Right lobe of liver (tissue), 6 donors: ENCODE results near the gene ATXN7L3B. TPM values are rescaled to one million over a fixed set of nuclear protein-coding genes. Genes with fewer than 3 reads are reported as not detected.

Experiments
- ATAC-seq, 4 donors: fragments of 200-7000 bp; cut with Tn5 transposase; one replicate each; pipeline ENCODE4 v1.9.1; 2020; ENCODE audit warnings: mild to moderate bottlenecking in 4 of 4, moderate library complexity in 4 of 4
- DNase-seq, 3 donors: peaks; one replicate each; pipeline ENCODE4 v3.0.0-alpha.2; 2020
- H3K27ac ChIP-seq, 3 donors: fragments of 200-600 bp; one replicate each; pipeline ENCODE4 v1.8.0; 2022
- H3K27me3 ChIP-seq, 2 donors: fragments of 200-600 bp; one replicate each; pipeline ENCODE4 v1.8.0; 2022
- H3K36me3 ChIP-seq, 4 donors: fragments of 200-600 bp; sonication (generic) in 1 of 4; one replicate each; pipeline versions ENCODE4 v1.5.1 to v1.8.0; 2017 to 2022; ENCODE audit warnings: control low read depth in 1 of 4
- H3K4me1 ChIP-seq, 4 donors: fragments of 200-600 bp; sonication (generic) in 1 of 4; one replicate each; pipeline versions ENCODE4 v1.5.1 to v1.8.0; 2017 to 2022; ENCODE audit warnings: control low read depth in 1 of 4
- H3K4me3 ChIP-seq, 3 donors: fragments of 200-600 bp; one replicate each; pipeline ENCODE4 v1.8.0; 2022
- H3K9me3 ChIP-seq, 4 donors: fragments of 200-600 bp; sonication (generic) in 1 of 4; one replicate each; pipeline versions ENCODE4 v1.5.1 to v1.8.0; 2017 to 2022; ENCODE audit warnings: control low read depth in 1 of 4
- CTCF ChIP-seq, 4 donors: fragments of 200-600 bp in 3 of 4; fragments of 450-650 bp in 1 of 4; IDR thresholded peaks; one replicate each; pipeline versions ENCODE4 v1.5.1 to v1.8.0; 2016 to 2022; ENCODE audit warnings: antibody characterized with exemption in 4 of 4, mild to moderate bottlenecking in 2 of 4
- POLR2A ChIP-seq: fragments of 450-650 bp; IDR thresholded peaks from one replicate; pipeline ENCODE4 v1.6.1; 2017; ENCODE audit warnings: antibody characterized with exemption, mild to moderate bottlenecking
- WGBS: methylation state at CpG from one replicate; pipeline ENCODE4 v1.1.6; 2018; ENCODE audit warnings: low coverage, low lambda C conversion rate; ENCODE audit not compliant: insufficient coverage; ENCODE audit errors: missing lambda C conversion rate; 5-methylcytosine and 5-hydroxymethylcytosine counted together
- intact Hi-C, 2 donors: fragments of 100-400 bp; cut with DNase I; formaldehyde crosslinking; loops; one replicate each; pipeline versions ENCODE4 v1.11.2 to v1.14.1; 2022
- total RNA-seq, 6 experiments: library from RNA; depleted of rRNA in 2 of 6; stranded (reverse); fragments of >200 nt in 2 of 6; fragmentation: NEBNext Ultra II Directional in 3 of 6; extraction: Animal tissue kit (Norgen Biotek cat#: 25700) in 3 of 6; gene quantifications; one replicate each; pipeline versions ENCODE4 v1.1.0 to v1.2.4, GENCODE V29; 2016 to 2023
- donor health status: DM: no; HTN: yes; CAD: no.
- donor health status: DM: no; HTN: no; CAD: no.
- donor health status: DM: no; HTN: no; CAD: no.
- donor health status: DM: no; HTN: yes; CAD: no.
- donor health status: DM: no; HTN: yes; CAD: no.

Gene ATXN7L3B
- total RNA-seq, 6 experiments from 2014 or later: 10.8 to 16.6 (median 11.7) TPM

- WGBS: 27% methylated on average over 2 of the region's 2 CpGs
- H3K9me3 ChIP-seq: no peaks in the 10 kb centered on the region
- no peak for DNase-seq
- H3K4me3 ChIP-seq: no peak overlapping the region
- H3K4me1 ChIP-seq: no peaks in the 10 kb centered on the region
- no peak for ATAC-seq
- intact Hi-C loops: no loop called here
- no peaks in the 10 kb centered on the region for H3K36me3 ChIP-seq
- H3K27me3 ChIP-seq: no peaks in the 10 kb centered on the region
- TF ChIP-seq POLR2A (no peak), CTCF (IDR thresholded peaks at IDR 0.05) (no peak)
- no peak overlapping the region for H3K27ac ChIP-seq
These were observed 43.8 kb downstream of the ATXN7L3B start for GRCh38 chr12:74581439-74581838.

- Histone ChIP-seq H3K4me3 (no peak overlapping the region), H3K4me1 (no peaks in the 10 kb centered on the region), H3K27me3 (no peaks in the 10 kb centered on the region), H3K27ac (no peak overlapping the region), H3K9me3 (no peaks in the 10 kb centered on the region), H3K36me3 (no peaks in the 10 kb centered on the region)
- ATAC-seq: no peak
- DNase-seq: no peak
- WGBS: 45% methylated on average over 3 of the region's 3 CpGs
- intact Hi-C loops: no loop called here
- no peak for TF ChIP-seq CTCF (IDR thresholded peaks at IDR 0.05)
- TF ChIP-seq POLR2A: no peak
These were observed 46.9 kb downstream of the ATXN7L3B start for GRCh38 chr12:74584483-74585062.

GRCh38 chr12:74586251-74586650 is 48.6 kb downstream of the ATXN7L3B start:
- Histone ChIP-seq H3K4me1 (no peaks in the 10 kb centered on the region), H3K4me3 (no peak overlapping the region), H3K9me3 (no peaks in the 10 kb centered on the region), H3K27me3 (no peaks in the 10 kb centered on the region), H3K27ac (no peak overlapping the region), H3K36me3 (no peaks in the 10 kb centered on the region)
- no peak for DNase-seq
- no peak for ATAC-seq
- 29% methylated on average over 4 of the region's 4 CpGs for WGBS
- TF ChIP-seq CTCF (IDR thresholded peaks at IDR 0.05): no peak
- TF ChIP-seq POLR2A: no peak
- intact Hi-C loops: no loop called here
